ENCODE measurements around the gene LRP2. TPM values are rescaled to one million over a fixed set of nuclear protein-coding genes. Genes with fewer than 3 reads are reported as not detected.

LRP2 gene
- polyA plus RNA-seq, 1 donor (not counting 4 experiments of a cell fraction or from before 2014, with no cell fraction given) = not detected

DNA sequence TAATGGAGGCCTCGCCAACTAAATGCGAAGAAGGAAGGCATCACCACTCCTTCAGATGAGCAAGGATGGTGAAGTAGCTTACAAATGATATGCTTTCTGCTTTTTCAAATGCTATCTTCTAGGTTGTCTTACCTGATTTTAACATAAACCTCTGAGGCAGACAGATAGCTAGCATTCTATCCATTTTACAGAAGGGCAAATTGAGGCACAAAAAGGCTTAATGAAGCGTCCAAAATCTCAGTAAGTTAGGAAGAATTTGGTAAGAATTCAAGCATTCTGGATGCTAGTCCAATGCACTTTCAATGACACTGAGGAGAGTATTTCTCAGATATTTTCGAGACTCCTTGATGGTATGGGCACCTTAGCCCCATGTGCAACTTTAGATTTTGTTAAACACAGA is 81.8 kb downstream of the LRP2 start:
- Histone ChIP-seq H3K27me3 (ENCODE audit: control insufficient read depth, extremely low read depth, insufficient read depth, low read length) (no peaks in the 10 kb centered on the region), H2AFZ (ENCODE audit: control insufficient read depth, low read length) (no peak overlapping the region), H3K4me2 (ENCODE audit: control insufficient read depth, extremely low read depth, insufficient read depth, low read depth, low read length) (no peak overlapping the region), H4K20me1 (ENCODE audit: control insufficient read depth, extremely low read depth, insufficient read depth, low read length) (no peaks in the 10 kb centered on the region), H3K27ac (ENCODE audit: control insufficient read depth, insufficient read depth, low read length) (no peak overlapping the region), H3K4me3 (ENCODE audit: control insufficient read depth in 2 of 3, extremely low read depth in 1 of 3, insufficient read depth in 2 of 3, low read depth in 1 of 3, low read length in 3 of 3) (no peak overlapping the region), H3K79me2 (ENCODE audit: control insufficient read depth, insufficient read depth, low read length) (no peaks in the 10 kb centered on the region), H3K9ac (ENCODE audit: control insufficient read depth, extremely low read depth, insufficient read depth, low read length) (no peak overlapping the region), H3K9me1 (ENCODE audit: control insufficient read depth, extremely low read depth, insufficient read depth, low read length) (no peaks in the 10 kb centered on the region), H3K4me1 (ENCODE audit: control insufficient read depth, extremely low read depth, insufficient read depth, low read length) (no peaks in the 10 kb centered on the region), H3K9me3 (ENCODE audit: control insufficient read depth, low read depth, low read length) (no peaks in the 10 kb centered on the region), H3K36me3 (ENCODE audit: control insufficient read depth in 2 of 2, extremely low read depth in 1 of 2, insufficient read depth in 2 of 2, low read length in 2 of 2) (no peaks in the 10 kb centered on the region)
- dilution Hi-C loops (cut with MboI; ENCODE audit: extremely low pct_ligation_motif_present, low sequenced_read_pairs) = no loop called here
- no peak for DNase-seq (ENCODE audit: low read depth, low spot score)
- no peak for FAIRE-seq
- TF ChIP-seq, protein P1, sequence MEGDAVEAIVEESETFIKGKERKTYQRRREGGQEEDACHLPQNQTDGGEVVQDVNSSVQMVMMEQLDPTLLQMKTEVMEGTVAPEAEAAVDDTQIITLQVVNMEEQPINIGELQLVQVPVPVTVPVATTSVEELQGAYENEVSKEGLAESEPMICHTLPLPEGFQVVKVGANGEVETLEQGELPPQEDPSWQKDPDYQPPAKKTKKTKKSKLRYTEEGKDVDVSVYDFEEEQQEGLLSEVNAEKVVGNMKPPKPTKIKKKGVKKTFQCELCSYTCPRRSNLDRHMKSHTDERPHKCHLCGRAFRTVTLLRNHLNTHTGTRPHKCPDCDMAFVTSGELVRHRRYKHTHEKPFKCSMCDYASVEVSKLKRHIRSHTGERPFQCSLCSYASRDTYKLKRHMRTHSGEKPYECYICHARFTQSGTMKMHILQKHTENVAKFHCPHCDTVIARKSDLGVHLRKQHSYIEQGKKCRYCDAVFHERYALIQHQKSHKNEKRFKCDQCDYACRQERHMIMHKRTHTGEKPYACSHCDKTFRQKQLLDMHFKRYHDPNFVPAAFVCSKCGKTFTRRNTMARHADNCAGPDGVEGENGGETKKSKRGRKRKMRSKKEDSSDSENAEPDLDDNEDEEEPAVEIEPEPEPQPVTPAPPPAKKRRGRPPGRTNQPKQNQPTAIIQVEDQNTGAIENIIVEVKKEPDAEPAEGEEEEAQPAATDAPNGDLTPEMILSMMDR (optimal IDR thresholded peaks at IDR 0.05 in 1 of 3, IDR thresholded peaks at IDR 0.05 in 1 of 3, conservative IDR thresholded peaks at IDR 0.05 in 1 of 3; ENCODE audit: extremely low read depth in 1 of 3, insufficient read depth in 2 of 3, low read length in 3 of 3) = no peak
- no peak for TF ChIP-seq EZH2 (IDR thresholded peaks at IDR 0.05; ENCODE audit: low read length)

DNA sequence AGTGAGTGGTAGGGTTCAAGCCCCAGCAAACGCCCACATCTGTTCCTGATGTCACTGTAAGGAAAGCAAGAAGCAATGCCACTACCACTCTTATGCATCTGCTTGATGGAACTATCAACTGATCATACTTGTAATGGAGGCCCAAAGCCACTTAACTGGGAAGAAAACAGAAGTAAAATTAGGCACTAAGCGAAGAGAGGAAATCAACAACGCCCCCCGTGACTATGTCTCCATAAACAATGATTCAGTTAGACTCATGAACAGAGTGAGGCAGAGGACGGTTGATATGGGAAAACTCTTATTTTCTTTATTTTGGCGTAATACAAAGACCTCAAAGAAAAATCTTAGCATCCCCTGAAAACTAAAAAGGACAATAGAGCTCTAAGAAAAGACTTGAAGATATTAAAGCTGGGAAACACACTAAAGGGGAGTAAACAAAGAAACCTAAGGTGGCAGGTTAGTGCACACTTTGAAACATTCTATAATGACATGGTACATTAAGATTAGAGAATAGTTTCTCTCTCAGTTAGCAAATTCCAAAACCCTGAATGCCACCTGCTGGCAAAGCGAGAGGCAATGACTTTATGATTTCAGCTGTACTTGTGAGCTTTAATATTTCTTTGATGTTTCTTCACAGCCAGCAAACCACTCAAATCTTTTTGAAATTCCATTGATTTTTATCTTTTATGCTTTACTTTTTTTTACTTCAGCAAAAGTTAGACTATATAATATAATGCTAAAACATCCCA is 86.5 kb downstream of the LRP2 start:
- Histone ChIP-seq H3K27ac (ENCODE audit: control insufficient read depth, insufficient read depth, low read length) (no peak overlapping the region), H3K36me3 (ENCODE audit: control insufficient read depth in 2 of 2, extremely low read depth in 1 of 2, insufficient read depth in 2 of 2, low read length in 2 of 2) (no peaks in the 10 kb centered on the region), H3K27me3 (ENCODE audit: control insufficient read depth, extremely low read depth, insufficient read depth, low read length) (no peaks in the 10 kb centered on the region), H3K4me1 (ENCODE audit: control insufficient read depth, extremely low read depth, insufficient read depth, low read length) (no peaks in the 10 kb centered on the region), H2AFZ (ENCODE audit: control insufficient read depth, low read length) (no peak overlapping the region), H3K9ac (ENCODE audit: control insufficient read depth, extremely low read depth, insufficient read depth, low read length) (no peak overlapping the region), H3K9me3 (ENCODE audit: control insufficient read depth, low read depth, low read length) (no peaks in the 10 kb centered on the region), H4K20me1 (ENCODE audit: control insufficient read depth, extremely low read depth, insufficient read depth, low read length) (no peaks in the 10 kb centered on the region), H3K4me2 (ENCODE audit: control insufficient read depth, extremely low read depth, insufficient read depth, low read depth, low read length) (no peak overlapping the region), H3K9me1 (ENCODE audit: control insufficient read depth, extremely low read depth, insufficient read depth, low read length) (no peaks in the 10 kb centered on the region), H3K4me3 (ENCODE audit: control insufficient read depth in 2 of 3, extremely low read depth in 1 of 3, insufficient read depth in 2 of 3, low read depth in 1 of 3, low read length in 3 of 3) (no peak overlapping the region), H3K79me2 (ENCODE audit: control insufficient read depth, insufficient read depth, low read length) (no peaks in the 10 kb centered on the region)
- dilution Hi-C loops (cut with MboI; ENCODE audit: extremely low pct_ligation_motif_present, low sequenced_read_pairs) = no loop called here
- DNase-seq (ENCODE audit: low read depth, low spot score) (no peak), FAIRE-seq (no peak)
- TF ChIP-seq, protein P1 (optimal IDR thresholded peaks at IDR 0.05 in 1 of 3, IDR thresholded peaks at IDR 0.05 in 1 of 3, conservative IDR thresholded peaks at IDR 0.05 in 1 of 3; ENCODE audit: extremely low read depth in 1 of 3, insufficient read depth in 2 of 3, low read length in 3 of 3) = peak in 1 of 3 experiments; percentile 39
- TF ChIP-seq EZH2 (IDR thresholded peaks at IDR 0.05; ENCODE audit: low read length) = no peak

Measured in keratinocyte (primary cell).